Measurements from ENCODE around the gene USP34.

USP34 gene

DNA sequence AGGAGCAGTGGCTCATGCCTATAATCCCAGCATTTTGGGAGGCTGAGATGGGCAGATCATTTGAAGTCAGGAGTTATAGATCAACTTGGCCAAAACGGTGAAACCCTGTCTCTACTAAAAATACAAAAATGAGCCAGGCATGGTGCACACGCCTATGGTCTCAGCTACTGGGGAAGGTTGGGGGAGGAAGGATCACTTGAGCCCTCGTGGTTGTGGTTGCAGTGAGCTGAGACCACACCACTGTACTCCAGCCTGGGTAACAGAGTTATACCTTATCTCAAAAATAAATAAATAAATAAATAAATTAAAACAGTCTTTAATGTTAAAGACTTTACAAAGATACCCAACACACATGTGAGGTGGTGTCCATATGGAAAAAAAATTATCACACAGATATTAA lies 174.9 kb downstream of the USP34 start:
- DNase-seq, result no peak

GRCh38 chr2:61291851-61292575 lies 178.9 kb downstream of the USP34 start:
- DNase-seq, result no peak

DNA sequence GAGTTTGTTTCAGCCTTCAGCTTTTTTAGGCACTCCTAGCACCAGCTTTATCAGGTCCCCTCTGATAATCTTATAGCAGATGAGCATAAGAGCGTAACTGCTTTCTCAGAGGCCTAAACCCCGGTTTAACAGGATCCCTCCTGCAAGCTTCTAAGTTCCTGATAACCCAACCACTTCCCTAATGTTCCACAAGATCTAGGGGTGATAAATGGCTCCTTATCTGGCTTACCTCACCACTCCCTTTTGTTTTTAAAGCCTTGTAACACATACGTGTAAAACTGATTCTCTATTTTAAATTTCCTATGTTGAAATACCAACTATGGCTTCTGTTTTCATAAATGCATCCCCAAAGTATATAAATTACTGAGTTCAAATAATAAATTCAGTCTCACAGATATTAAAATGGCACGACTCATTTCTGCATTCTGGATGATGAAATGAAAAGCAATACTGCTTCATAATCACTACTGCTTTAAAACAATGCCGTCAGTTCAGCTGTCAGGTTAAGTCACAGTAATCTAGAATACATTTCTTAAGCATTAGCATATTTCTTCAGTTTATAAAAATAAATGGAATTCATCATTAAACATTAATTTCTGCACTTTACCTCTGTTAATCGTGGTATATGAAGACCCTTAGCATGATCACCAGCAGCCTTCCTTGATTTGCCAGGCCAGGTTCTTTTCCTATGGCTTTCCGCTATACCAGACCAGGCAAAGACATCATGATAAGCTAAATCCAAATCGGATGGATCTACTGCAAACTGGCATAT lies 182.6 kb downstream of the USP34 start:
- no peak for DNase-seq

GRCh38 chr2:61287254-61287653 lies 183.6 kb downstream of the USP34 start:
- DNase-seq, result no peak

GRCh38 chr2:61283443-61284160 lies 187.3 kb downstream of the USP34 start:
- no peak for DNase-seq

DNA sequence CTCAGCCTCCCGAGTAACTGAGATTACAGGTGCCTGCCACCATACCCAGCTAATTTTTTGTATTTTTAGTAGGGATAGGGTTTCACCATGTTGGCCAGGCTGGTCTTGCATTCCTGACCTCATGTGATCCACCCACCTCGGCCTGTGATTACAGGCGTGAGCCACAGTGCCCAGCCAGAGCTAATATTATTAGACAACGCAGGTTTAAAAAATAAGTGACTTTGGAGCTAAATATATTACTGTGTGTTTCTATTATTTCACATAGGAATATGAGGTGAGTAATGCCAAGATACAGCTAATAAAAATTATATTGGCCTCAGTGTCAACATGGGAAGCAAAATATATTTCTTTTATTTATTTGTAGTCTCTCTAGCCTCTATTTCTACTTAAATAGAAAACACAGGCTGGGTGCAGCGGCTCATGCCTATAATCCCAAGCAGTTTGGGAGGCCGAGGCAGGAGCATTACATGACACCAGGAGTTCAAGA lies 188.7 kb downstream of the USP34 start:
- DNase-seq, result no peak

GRCh38 chr2:61281321-61281720 lies 189.6 kb downstream of the USP34 start:
- DNase-seq, result no peak

GRCh38 chr2:61277756-61278155 lies 193.1 kb downstream of the USP34 start:
- DNase-seq, result no peak

GRCh38 chr2:61275575-61276184 lies 195.2 kb downstream of the USP34 start:
- no peak for DNase-seq

- DNase-seq, result no peak
These were observed 198.3 kb downstream of the USP34 start for GRCh38 chr2:61272421-61273070.

GRCh38 chr2:61268249-61268648 lies 202.6 kb downstream of the USP34 start:
- no peak for DNase-seq

DNA sequence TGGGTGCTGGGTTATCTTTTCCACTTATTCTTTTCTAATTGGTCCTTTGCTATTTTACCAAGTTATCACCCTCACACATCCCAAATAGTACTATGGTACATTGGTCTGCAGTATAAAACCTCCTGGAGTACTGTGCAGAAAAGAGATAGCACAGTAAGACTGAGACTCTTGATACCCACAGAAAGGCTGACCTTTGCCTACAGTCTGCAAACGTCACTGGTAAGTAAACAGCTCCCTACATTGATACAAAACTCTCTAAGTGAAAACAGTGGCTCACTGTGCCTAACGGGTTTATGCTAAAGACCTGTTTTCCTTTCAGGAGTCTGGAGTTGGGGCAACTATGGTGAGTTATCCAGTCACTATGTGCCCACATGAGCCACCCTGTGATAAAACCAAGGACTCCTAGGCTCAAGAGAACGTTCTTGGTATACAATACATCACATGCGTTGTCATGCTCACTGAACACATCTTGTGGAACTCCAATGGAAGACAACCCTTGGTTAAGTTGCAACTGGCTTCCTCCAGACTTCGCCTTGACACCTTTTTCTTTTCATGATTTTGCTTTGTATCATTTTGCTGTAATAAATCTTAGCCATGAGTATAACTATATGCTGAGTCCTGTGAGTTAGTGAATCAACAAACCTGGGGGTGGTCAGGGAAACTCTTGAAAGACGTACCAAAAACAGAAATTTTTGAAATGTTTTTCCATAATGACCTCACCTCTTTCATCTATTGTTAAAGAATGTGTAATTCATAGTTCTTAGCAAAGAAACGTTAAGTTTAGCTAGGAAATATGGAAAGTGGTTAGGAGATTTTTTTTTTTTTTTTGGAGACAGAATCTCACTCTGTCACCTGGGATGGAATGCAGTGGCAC lies 204.0 kb downstream of the USP34 start:
- no peak for DNase-seq

DNA sequence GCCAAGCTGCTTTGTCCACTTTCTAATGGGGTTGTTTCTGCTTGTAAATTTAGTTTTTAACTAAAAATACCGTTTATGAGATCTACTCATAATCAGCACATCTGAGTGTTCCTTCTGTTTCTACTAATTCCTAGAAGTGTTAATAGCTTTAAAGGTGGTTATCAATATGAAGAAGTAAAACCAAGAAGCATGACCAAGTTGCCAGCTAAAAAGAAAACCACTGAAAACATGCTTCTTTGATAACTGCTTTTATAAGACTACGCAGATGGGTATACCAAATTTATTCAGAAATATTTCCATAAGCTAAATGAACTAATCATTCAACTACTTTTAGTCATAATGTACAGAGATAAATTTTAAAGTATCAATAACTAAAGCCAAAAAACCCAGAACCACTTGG lies 207.1 kb downstream of the USP34 start:
- no peak for DNase-seq

GRCh38 chr2:61262699-61263098 lies 208.2 kb downstream of the USP34 start:
- DNase-seq, result no peak

GRCh38 chr2:61257446-61257845 lies 213.4 kb downstream of the USP34 start:
- DNase-seq, result no peak

- DNase-seq, result no peak
These were observed 215.1 kb downstream of the USP34 start for GRCh38 chr2:61255580-61256437.

DNA sequence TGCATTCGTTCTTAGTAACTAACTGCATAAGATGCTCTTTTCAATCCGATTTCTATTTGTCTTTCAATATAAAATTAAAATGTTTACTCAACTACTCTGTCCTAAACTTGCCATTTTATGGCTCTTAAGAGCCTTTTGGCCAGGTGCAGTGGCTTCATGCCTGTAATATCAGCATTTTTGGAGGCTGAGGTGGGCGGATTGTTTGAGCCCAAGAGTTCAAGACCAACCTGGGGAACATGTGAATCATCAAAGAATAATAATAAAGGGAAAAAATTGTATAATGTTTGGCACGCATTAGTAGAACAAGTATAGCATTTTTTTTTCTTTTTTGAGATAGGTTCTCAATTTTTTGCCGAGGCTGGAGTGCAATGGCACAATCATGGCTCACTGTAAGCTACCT lies 216.4 kb downstream of the USP34 start:
- DNase-seq, result no peak

DNA sequence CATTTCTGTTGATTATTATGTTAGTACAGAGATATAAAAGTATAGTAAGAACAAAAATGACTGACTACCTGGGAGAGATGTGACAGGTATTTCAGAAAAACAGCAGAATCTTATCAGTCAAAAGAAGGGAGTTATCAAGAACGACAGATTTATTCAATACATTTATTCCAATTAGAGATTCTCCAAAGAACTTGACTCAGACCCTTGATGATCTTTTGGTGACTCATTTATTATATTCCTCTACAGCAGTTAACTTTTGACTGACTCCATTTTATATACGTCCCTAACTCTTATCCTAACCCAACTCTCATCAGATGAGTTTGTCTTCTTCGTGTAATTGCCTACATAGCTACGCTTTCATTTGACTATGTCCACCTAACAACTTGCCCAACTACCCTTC lies 217.8 kb downstream of the USP34 start:
- DNase-seq, result no peak

- no peak for DNase-seq
These were observed 218.9 kb downstream of the USP34 start for GRCh38 chr2:61252031-61252430.

GRCh38 chr2:61249521-61250071 lies 221.3 kb downstream of the USP34 start:
- DNase-seq, result no peak

All from activated naive CD4-positive, alpha-beta T cell (primary cell).